Mesendoderm (in vitro differentiated cells): ENCODE data around the gene EEF1AKMT1.
"Not testable (repeated sequence)": the region's sequence is repeated elsewhere in the genome, so short reads cannot be mapped to it uniquely, and the experiment has no call there.

ENCODE experiments used
- DNase-seq: peaks from one replicate; pipeline ENCODE4 v3.0.0; 2013
- H2AK5ac ChIP-seq: 2 replicates; pipeline ENCODE4 v1.6.1; 2013; ENCODE audit warnings: low read length, inconsistent platforms
- H2BK120ac ChIP-seq: 2 replicates; pipeline ENCODE4 v1.6.1; 2013; ENCODE audit warnings: low read depth, mild to moderate bottlenecking, low read length, moderate library complexity, mixed read lengths
- H2BK15ac ChIP-seq: replicated peaks from 2 replicates; pipeline ENCODE4 v1.6.1; 2013; ENCODE audit warnings: low read depth, mild to moderate bottlenecking, moderate library complexity
- H2BK5ac ChIP-seq: 2 replicates; pipeline ENCODE4 v1.6.1; 2013; ENCODE audit warnings: low read length, inconsistent platforms
- H3K18ac ChIP-seq: 2 replicates; pipeline ENCODE4 v1.6.1; 2013; ENCODE audit warnings: mild to moderate bottlenecking, low read length, mixed read lengths
- H3K23ac ChIP-seq: one replicate; pipeline ENCODE4 v1.6.1; 2013; ENCODE audit warnings: low read length
- H3K27ac ChIP-seq: 2 replicates; pipeline ENCODE4 v1.5.1; 2013; ENCODE audit warnings: low read depth, mild to moderate bottlenecking, inconsistent platforms, low read length, moderate library complexity
- H3K27me3 ChIP-seq: 2 replicates; pipeline ENCODE4 v1.6.1; 2013; ENCODE audit warnings: low read length, control low read depth, mild to moderate bottlenecking, inconsistent platforms; ENCODE audit not compliant: insufficient read depth, poor library complexity
- H3K36me3 ChIP-seq: 2 replicates; pipeline ENCODE4 v1.6.1; 2013; ENCODE audit warnings: low read length, inconsistent platforms; ENCODE audit not compliant: control insufficient read depth, insufficient read depth
- H3K4ac ChIP-seq: one replicate; pipeline ENCODE4 v1.6.1; 2013; ENCODE audit warnings: low read depth, mild to moderate bottlenecking, low read length, moderate library complexity
- H3K4me1 ChIP-seq: 2 replicates; pipeline ENCODE4 v1.6.1; 2013; ENCODE audit warnings: low read depth, low read length, inconsistent platforms; ENCODE audit not compliant: control insufficient read depth
- H3K4me2 ChIP-seq: 2 replicates; pipeline ENCODE4 v1.6.1; 2013; ENCODE audit warnings: low read length
- H3K4me3 ChIP-seq: 2 replicates; pipeline ENCODE4 v1.5.1; 2013; ENCODE audit warnings: mild to moderate bottlenecking, low read length
- H3K56ac ChIP-seq: one replicate; pipeline ENCODE4 v1.6.1; 2013; ENCODE audit warnings: low read length
- H3K79me1 ChIP-seq: 2 replicates; pipeline ENCODE4 v1.6.1; 2013; ENCODE audit warnings: low read length, inconsistent platforms
- H3K79me2 ChIP-seq: 2 replicates; pipeline ENCODE4 v1.6.1; 2013; ENCODE audit warnings: mild to moderate bottlenecking, low read length; ENCODE audit not compliant: control insufficient read depth, insufficient read depth
- H3K9ac ChIP-seq: 2 replicates; pipeline ENCODE4 v1.6.1; 2013; ENCODE audit warnings: low read length, inconsistent platforms
- H4K5ac ChIP-seq: one replicate; pipeline ENCODE4 v1.6.1; 2013; ENCODE audit warnings: low read length
- H4K8ac ChIP-seq: one replicate; pipeline ENCODE4 v1.6.1; 2013; ENCODE audit warnings: low read depth, mild to moderate bottlenecking, control low read depth, low read length, moderate library complexity
- WGBS: extraction: QIAGEN DNeasy Blood & Tissue Kit; methylation state at CpG from one replicate; pipeline ENCODE4 v1.1.7; 2013; ENCODE audit warnings: low lambda C conversion rate, missing lambda C conversion rate; ENCODE audit not compliant: insufficient coverage; ENCODE audit errors: extremely low coverage; 5-methylcytosine and 5-hydroxymethylcytosine counted together

EEF1AKMT1 gene

GRCh38 chr13:20767309-20767943 is 6.3 kb downstream of the EEF1AKMT1 start:
- Histone ChIP-seq H3K4me3 (no peak overlapping the region), H3K18ac (no peak overlapping the region), H2BK120ac (no peak overlapping the region), H2BK15ac (no peak overlapping the region), H3K79me1 (no peaks in the 10 kb centered on the region), H2BK5ac (no peak overlapping the region), H2AK5ac (no peak overlapping the region), H4K8ac (no peak overlapping the region), H3K4ac (no peak overlapping the region), H3K27ac (no peak overlapping the region), H4K5ac (no peak overlapping the region), H3K56ac (no peak overlapping the region), H3K4me1 (no peaks in the 10 kb centered on the region), H3K27me3 (no peaks in the 10 kb centered on the region), H3K9ac (no peak overlapping the region), H3K36me3 (no peaks in the 10 kb centered on the region), H3K79me2 (no peaks in the 10 kb centered on the region), H3K23ac (no peak overlapping the region), H3K4me2 (no peak overlapping the region)
- no CpG with 5 or more reads among the region's 2 CpGs for WGBS
- no peak for DNase-seq

GRCh38 chr13:20760872-20761271 is 12.9 kb downstream of the EEF1AKMT1 start:
- H4K8ac ChIP-seq: no peak overlapping the region
- DNase-seq: no peak
- H4K5ac ChIP-seq: no peak overlapping the region
- no peaks in the 10 kb centered on the region for H3K4me1 ChIP-seq
- H3K79me1 ChIP-seq: no peaks in the 10 kb centered on the region
- H3K9ac ChIP-seq: no peak overlapping the region
- no peaks in the 10 kb centered on the region for H3K79me2 ChIP-seq
- no peak overlapping the region for H2BK5ac ChIP-seq
- no peak overlapping the region for H3K18ac ChIP-seq
- no peak overlapping the region for H2BK15ac ChIP-seq
- no peaks in the 10 kb centered on the region for H3K27me3 ChIP-seq
- H3K27ac ChIP-seq: no peak overlapping the region
- no peak overlapping the region for H2BK120ac ChIP-seq
- H3K4me2 ChIP-seq: no peak overlapping the region
- H3K56ac ChIP-seq: no peak overlapping the region
- no peak overlapping the region for H3K4ac ChIP-seq
- no peaks in the 10 kb centered on the region for H3K36me3 ChIP-seq
- no CpG with 5 or more reads among the region's 3 CpGs for WGBS
- H3K23ac ChIP-seq: no peak overlapping the region
- no peak overlapping the region for H2AK5ac ChIP-seq
- H3K4me3 ChIP-seq: no peak overlapping the region

GRCh38 chr13:20754009-20754408 is 19.8 kb downstream of the EEF1AKMT1 start:
- Histone ChIP-seq H3K27ac (no peak overlapping the region), H4K5ac (no peak overlapping the region), H3K27me3 (no peaks in the 10 kb centered on the region), H3K18ac (no peak overlapping the region), H3K4me2 (no peak overlapping the region), H3K36me3 (no peaks in the 10 kb centered on the region), H2BK15ac (no peak overlapping the region), H2AK5ac (no peak overlapping the region), H3K23ac (no peak overlapping the region), H3K9ac (no peak overlapping the region), H2BK120ac (no peak overlapping the region), H3K79me2 (no peaks in the 10 kb centered on the region), H2BK5ac (no peak overlapping the region), H3K4me1 (no peaks in the 10 kb centered on the region), H4K8ac (no peak overlapping the region), H3K79me1 (no peaks in the 10 kb centered on the region), H3K4me3 (no peak overlapping the region), H3K4ac (no peak overlapping the region), H3K56ac (no peak overlapping the region)
- no peak for DNase-seq

GRCh38 chr13:20749377-20749776 is 24.4 kb downstream of the EEF1AKMT1 start:
- no peak overlapping the region for H2BK5ac ChIP-seq
- H2BK120ac ChIP-seq: no peak overlapping the region
- no peak overlapping the region for H2AK5ac ChIP-seq
- no peaks in the 10 kb centered on the region for H3K27me3 ChIP-seq
- no peak overlapping the region for H3K4me2 ChIP-seq
- no peak overlapping the region for H3K9ac ChIP-seq
- H3K56ac ChIP-seq: no peak overlapping the region
- no peak overlapping the region for H3K27ac ChIP-seq
- no peaks in the 10 kb centered on the region for H3K79me1 ChIP-seq
- H3K36me3 ChIP-seq: no peaks in the 10 kb centered on the region
- H2BK15ac ChIP-seq: no peak overlapping the region
- no CpG with 5 or more reads among the region's 1 CpG for WGBS
- no peak overlapping the region for H3K4me3 ChIP-seq
- H3K23ac ChIP-seq: no peak overlapping the region
- no peaks in the 10 kb centered on the region for H3K4me1 ChIP-seq
- H3K4ac ChIP-seq: no peak overlapping the region
- no peak overlapping the region for H4K5ac ChIP-seq
- no peaks in the 10 kb centered on the region for H3K79me2 ChIP-seq
- DNase-seq: no peak
- no peak overlapping the region for H3K18ac ChIP-seq
- H4K8ac ChIP-seq: no peak overlapping the region

- not testable (repeated sequence) for H3K4me2 ChIP-seq, H2BK15ac ChIP-seq, H2BK120ac ChIP-seq, H3K4me3 ChIP-seq, H3K23ac ChIP-seq, H3K9ac ChIP-seq, H3K79me2 ChIP-seq, H3K27me3 ChIP-seq, H3K4me1 ChIP-seq, H4K8ac ChIP-seq, H3K36me3 ChIP-seq, H2BK5ac ChIP-seq, H4K5ac ChIP-seq, H3K56ac ChIP-seq, DNase-seq, H3K79me1 ChIP-seq, H3K27ac ChIP-seq, H3K4ac ChIP-seq, H3K18ac ChIP-seq, H2AK5ac ChIP-seq
- no CpG with 5 or more reads among the region's 4 CpGs for WGBS
These were observed 29.8 kb downstream of the EEF1AKMT1 start for GRCh38 chr13:20743830-20744404.

GRCh38 chr13:20740021-20740420 is 33.7 kb downstream of the EEF1AKMT1 start:
- Histone ChIP-seq H2BK5ac (no peak overlapping the region), H2BK15ac (no peak overlapping the region), H3K18ac (no peak overlapping the region), H4K5ac (no peak overlapping the region), H4K8ac (no peak overlapping the region), H3K79me1 (no peaks in the 10 kb centered on the region), H3K9ac (no peak overlapping the region), H3K4me1 (no peaks in the 10 kb centered on the region), H3K36me3 (no peaks in the 10 kb centered on the region), H3K4ac (no peak overlapping the region), H3K4me2 (no peak overlapping the region), H3K27ac (no peak overlapping the region), H2AK5ac (no peak overlapping the region), H3K23ac (no peak overlapping the region), H2BK120ac (no peak overlapping the region), H3K27me3 (no peaks in the 10 kb centered on the region), H3K56ac (no peak overlapping the region), H3K4me3 (no peak overlapping the region), H3K79me2 (no peaks in the 10 kb centered on the region)
- WGBS: no CpG with 5 or more reads among the region's 22 CpGs
- DNase-seq: no peak
